Activated CD8-positive, alpha-beta T cell treated with anti-CD3 and anti-CD28 coated beads, Interleukin-2, amount 10 ng/mL, durations not matched to agents 7 days and 5 days (primary cell): ENCODE data around the gene EPSTI1. TPM values are rescaled to one million over a fixed set of nuclear protein-coding genes. Genes with fewer than 3 reads are reported as not detected.
"Not testable (repeated sequence)": the region's sequence is repeated elsewhere in the genome, so short reads cannot be mapped to it uniquely, and the experiment has no call there.

Experiments
- ATAC-seq: fragments of 150-1000 bp; cut with Tn5 transposase; one replicate; pipeline ENCODE4 v1.10.0; 2021; ENCODE audit warnings: moderate library complexity
- CTCF ChIA-PET: fragments of 350-600 bp; sonication (Branson Sonifier 250); formaldehyde crosslinking; loops from one replicate; lab custom pipeline; 2021; ENCODE audit warnings: antibody characterized with exemption; lab: Charles Lee
- POLR2A ChIA-PET: fragments of 350-600 bp; sonication (Branson Sonifier 250); formaldehyde crosslinking; loops from one replicate; lab custom pipeline; 2021; ENCODE audit warnings: antibody characterized with exemption; lab: Charles Lee
- DNase-seq: peaks from one replicate; pipeline ENCODE4 v3.0.0-alpha.2; 2020
- H3K27ac Mint-ChIP-seq: one replicate; pipeline ENCODE4 v1.8.0; 2021; ENCODE audit warnings: mild to moderate bottlenecking, mixed read lengths
- H3K27me3 Mint-ChIP-seq: one replicate; pipeline ENCODE4 v1.8.0; 2021; ENCODE audit warnings: low read depth, mixed read lengths
- H3K36me3 Mint-ChIP-seq: one replicate; pipeline ENCODE4 v1.8.0; 2021; ENCODE audit warnings: low read depth, mixed read lengths
- H3K4me1 Mint-ChIP-seq: one replicate; pipeline ENCODE4 v1.8.0; 2021; ENCODE audit warnings: low read depth, mixed read lengths
- H3K4me3 Mint-ChIP-seq: one replicate; pipeline ENCODE4 v1.8.0; 2021; ENCODE audit warnings: mild to moderate bottlenecking, mixed read lengths
- H3K9me3 Mint-ChIP-seq: one replicate; pipeline ENCODE4 v1.8.0; 2022; ENCODE audit warnings: mixed read lengths; ENCODE audit not compliant: insufficient read depth
- total RNA-seq, 2 experiments: library from RNA; stranded (reverse); gene quantifications; one replicate each; pipeline ENCODE4 v1.2.3, GENCODE V29; 2021

EPSTI1 gene
- total RNA-seq, 2 experiments from 2014 or later, result 59.0 to 68.1 TPM

- Mint-ChIP-seq H3K27me3 (peaks cover 13% of the 10 kb centered on the region), H3K4me3 (no peak overlapping the region), H3K4me1 (no peaks in the 10 kb centered on the region), H3K27ac (no peak overlapping the region), H3K9me3 (no peaks in the 10 kb centered on the region), H3K36me3 (no peaks in the 10 kb centered on the region)
- DNase-seq, result no peak
- POLR2A ChIA-PET, result no interaction called here
- ATAC-seq, result no peak
- CTCF ChIA-PET, result no interaction called here
These were observed 126.9 kb downstream of the EPSTI1 start for GRCh38 chr13:42864952-42865767.

- POLR2A ChIA-PET, ATAC-seq, H3K36me3 Mint-ChIP-seq, H3K9me3 Mint-ChIP-seq, CTCF ChIA-PET, H3K4me1 Mint-ChIP-seq, H3K4me3 Mint-ChIP-seq, DNase-seq, H3K27ac Mint-ChIP-seq: not testable (repeated sequence)
- H3K27me3 Mint-ChIP-seq, result peaks cover 13% of the 10 kb centered on the region
These were observed 129.7 kb downstream of the EPSTI1 start for GRCh38 chr13:42862370-42862769.

GRCh38 chr13:42860485-42860884 is 131.6 kb downstream of the EPSTI1 start:
- ATAC-seq (no peak), DNase-seq (no peak)
- Mint-ChIP-seq H3K27me3 (peaks cover 13% of the 10 kb centered on the region), H3K9me3 (no peaks in the 10 kb centered on the region), H3K4me1 (no peaks in the 10 kb centered on the region), H3K27ac (no peak overlapping the region), H3K36me3 (no peaks in the 10 kb centered on the region), H3K4me3 (no peak overlapping the region)
- ChIA-PET POLR2A (no interaction called here), CTCF (interaction anchor here (1.0 kb wide), 1 partner anchor 24 kb away, joined by 3 read pairs; no protein-coding TSS in a partner anchor)

- H3K4me1 Mint-ChIP-seq, result no peaks in the 10 kb centered on the region
- POLR2A ChIA-PET, result no interaction called here
- H3K9me3 Mint-ChIP-seq, result no peaks in the 10 kb centered on the region
- CTCF ChIA-PET, result interaction anchor here (1.0 kb wide), 1 partner anchor 24 kb away, joined by 3 read pairs; no protein-coding TSS in a partner anchor
- peaks cover 13% of the 10 kb centered on the region for H3K27me3 Mint-ChIP-seq
- H3K4me3 Mint-ChIP-seq, result no peak overlapping the region
- ATAC-seq, result no peak
- no peak for DNase-seq
- H3K27ac Mint-ChIP-seq, result no peak overlapping the region
- no peaks in the 10 kb centered on the region for H3K36me3 Mint-ChIP-seq
These were observed 132.3 kb downstream of the EPSTI1 start for GRCh38 chr13:42859760-42860159.

GRCh38 chr13:42855410-42855809 is 136.6 kb downstream of the EPSTI1 start:
- H3K27ac Mint-ChIP-seq, result no peak overlapping the region
- CTCF ChIA-PET, result no interaction called here
- H3K36me3 Mint-ChIP-seq, result no peaks in the 10 kb centered on the region
- H3K4me3 Mint-ChIP-seq, result no peak overlapping the region
- ATAC-seq (no peak), DNase-seq (no peak)
- POLR2A ChIA-PET, result no interaction called here
- no peaks in the 10 kb centered on the region for H3K4me1 Mint-ChIP-seq
- H3K9me3 Mint-ChIP-seq, result no peaks in the 10 kb centered on the region
- peaks cover 5% of the 10 kb centered on the region for H3K27me3 Mint-ChIP-seq

GRCh38 chr13:42852136-42852535 is 139.9 kb downstream of the EPSTI1 start:
- H3K4me3 Mint-ChIP-seq, result no peak overlapping the region
- H3K9me3 Mint-ChIP-seq, result no peaks in the 10 kb centered on the region
- ChIA-PET POLR2A (no interaction called here), CTCF (no interaction called here)
- peaks cover 14% of the 10 kb centered on the region for H3K27me3 Mint-ChIP-seq
- H3K27ac Mint-ChIP-seq, result no peak overlapping the region
- H3K36me3 Mint-ChIP-seq, result no peaks in the 10 kb centered on the region
- no peak for ATAC-seq
- no peaks in the 10 kb centered on the region for H3K4me1 Mint-ChIP-seq
- DNase-seq, result no peak

- ChIA-PET POLR2A (no interaction called here), CTCF (no interaction called here)
- Mint-ChIP-seq H3K36me3 (no peaks in the 10 kb centered on the region), H3K9me3 (no peaks in the 10 kb centered on the region), H3K27me3 (peaks cover 27% of the 10 kb centered on the region), H3K27ac (no peak overlapping the region), H3K4me1 (no peaks in the 10 kb centered on the region), H3K4me3 (no peak overlapping the region)
- ATAC-seq (no peak), DNase-seq (no peak)
These were observed 142.8 kb downstream of the EPSTI1 start for GRCh38 chr13:42849200-42849599.

- peaks cover 27% of the 10 kb centered on the region for H3K27me3 Mint-ChIP-seq
- no peak overlapping the region for H3K27ac Mint-ChIP-seq
- CTCF ChIA-PET, result no interaction called here
- no peak overlapping the region for H3K4me3 Mint-ChIP-seq
- no peaks in the 10 kb centered on the region for H3K9me3 Mint-ChIP-seq
- no peaks in the 10 kb centered on the region for H3K4me1 Mint-ChIP-seq
- H3K36me3 Mint-ChIP-seq, result no peaks in the 10 kb centered on the region
- ATAC-seq (no peak), DNase-seq (no peak)
- POLR2A ChIA-PET, result no interaction called here
These were observed 144.0 kb downstream of the EPSTI1 start for GRCh38 chr13:42847891-42848663.

GRCh38 chr13:42836930-42837690 is 154.9 kb downstream of the EPSTI1 start:
- ChIA-PET CTCF (no interaction called here), POLR2A (no interaction called here)
- no peaks in the 10 kb centered on the region for H3K36me3 Mint-ChIP-seq
- DNase-seq (no peak), ATAC-seq (no peak)
- no peaks in the 10 kb centered on the region for H3K9me3 Mint-ChIP-seq
- no peak overlapping the region for H3K27ac Mint-ChIP-seq
- H3K27me3 Mint-ChIP-seq, result peaks cover 11% of the 10 kb centered on the region
- H3K4me1 Mint-ChIP-seq, result peaks cover 8% of the 10 kb centered on the region
- H3K4me3 Mint-ChIP-seq, result no peak overlapping the region
